ENCODE measurements around the gene CLEC17A.
"Not testable (repeated sequence)": the region's sequence is repeated elsewhere in the genome, so short reads cannot be mapped to it uniquely, and the experiment has no call there.

The CLEC17A gene

GRCh38 chr19:14558370-14559066 lies 24.4 kb upstream of the CLEC17A start:
- DNase-seq (ENCODE audit: extremely low spot score, insufficient read length, low read depth) (no peak), FAIRE-seq (no peak)

- no peak for FAIRE-seq
These were observed 22.7 kb upstream of the CLEC17A start for GRCh38 chr19:14559916-14560775.

DNA sequence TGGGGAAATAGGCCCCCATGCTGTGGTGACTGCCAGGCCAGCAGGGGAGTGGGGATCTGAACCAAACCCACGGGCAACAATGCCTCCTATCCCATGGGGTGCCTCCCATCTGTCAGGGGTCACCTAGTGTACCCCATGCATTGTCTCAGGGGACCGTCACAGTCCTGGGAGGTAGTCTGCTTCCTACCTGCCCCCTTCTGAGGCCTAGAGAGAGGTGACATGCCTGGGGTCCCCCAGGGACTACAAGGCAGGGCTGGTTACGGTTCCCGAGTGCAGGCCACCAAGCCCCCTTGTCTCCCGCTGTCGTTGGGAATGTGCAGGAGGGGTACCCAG lies 22.1 kb upstream of the CLEC17A start:
- FAIRE-seq = no peak

More at GRCh38 chr19:14559916-14560775, 22.7 kb upstream of the CLEC17A start:
- no peak for DNase-seq (ENCODE audit: extremely low spot score, insufficient read length, low read depth)

DNA sequence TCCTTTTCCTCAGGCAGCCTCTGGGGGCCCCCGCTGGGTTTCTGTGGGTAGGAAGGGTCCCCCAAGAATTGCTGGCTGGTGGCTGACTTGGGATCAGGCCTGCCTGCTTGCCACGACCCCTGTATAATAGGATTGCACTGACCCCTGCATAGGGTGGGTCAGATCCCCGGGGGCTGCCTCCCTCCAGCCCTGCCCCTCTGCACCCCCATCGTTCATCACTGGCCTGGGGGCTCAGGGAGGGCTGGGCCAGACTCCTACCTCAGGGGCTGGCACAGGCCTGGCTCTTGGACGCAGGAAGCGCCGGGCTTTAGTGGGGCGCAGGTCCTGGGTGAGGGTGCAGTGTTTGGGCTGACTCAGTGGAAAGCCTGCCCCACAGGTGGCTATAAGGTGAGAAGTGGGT lies 21.6 kb upstream of the CLEC17A start:
- no peak for FAIRE-seq
- DNase-seq (ENCODE audit: extremely low spot score, insufficient read length, low read depth) = no peak

More for the DNA sequence above, 22.1 kb upstream of the CLEC17A start:
- DNase-seq (ENCODE audit: extremely low spot score, insufficient read length, low read depth) = no peak

DNA sequence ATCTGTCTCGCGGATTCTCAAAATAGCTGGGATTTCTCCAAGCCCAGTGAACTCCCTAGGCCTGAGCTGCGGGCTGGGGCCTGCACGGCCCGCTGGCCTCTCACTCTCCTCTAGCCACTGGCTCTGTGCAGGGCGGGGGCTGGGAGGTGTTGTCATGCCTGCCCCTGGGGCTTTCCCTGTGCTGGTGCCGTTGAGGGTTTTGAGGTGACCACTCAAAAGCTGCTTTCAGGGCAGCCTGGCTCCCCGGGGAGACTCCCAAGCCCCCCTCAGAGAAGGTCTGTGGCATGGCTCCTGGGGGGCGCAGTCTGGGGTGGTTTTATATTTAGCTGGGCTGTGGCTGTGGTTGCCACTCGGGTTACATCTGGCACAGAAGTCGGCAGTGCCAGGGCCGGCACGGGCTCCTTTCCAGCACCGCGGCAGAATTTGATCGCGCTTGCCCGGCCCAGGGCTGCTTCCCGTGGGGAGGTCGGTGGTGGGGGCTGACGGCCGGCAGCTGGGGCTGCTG lies 21.0 kb upstream of the CLEC17A start:
- FAIRE-seq (peak; percentile 18), DNase-seq (ENCODE audit: extremely low spot score, insufficient read length, low read depth) (no peak)

DNA sequence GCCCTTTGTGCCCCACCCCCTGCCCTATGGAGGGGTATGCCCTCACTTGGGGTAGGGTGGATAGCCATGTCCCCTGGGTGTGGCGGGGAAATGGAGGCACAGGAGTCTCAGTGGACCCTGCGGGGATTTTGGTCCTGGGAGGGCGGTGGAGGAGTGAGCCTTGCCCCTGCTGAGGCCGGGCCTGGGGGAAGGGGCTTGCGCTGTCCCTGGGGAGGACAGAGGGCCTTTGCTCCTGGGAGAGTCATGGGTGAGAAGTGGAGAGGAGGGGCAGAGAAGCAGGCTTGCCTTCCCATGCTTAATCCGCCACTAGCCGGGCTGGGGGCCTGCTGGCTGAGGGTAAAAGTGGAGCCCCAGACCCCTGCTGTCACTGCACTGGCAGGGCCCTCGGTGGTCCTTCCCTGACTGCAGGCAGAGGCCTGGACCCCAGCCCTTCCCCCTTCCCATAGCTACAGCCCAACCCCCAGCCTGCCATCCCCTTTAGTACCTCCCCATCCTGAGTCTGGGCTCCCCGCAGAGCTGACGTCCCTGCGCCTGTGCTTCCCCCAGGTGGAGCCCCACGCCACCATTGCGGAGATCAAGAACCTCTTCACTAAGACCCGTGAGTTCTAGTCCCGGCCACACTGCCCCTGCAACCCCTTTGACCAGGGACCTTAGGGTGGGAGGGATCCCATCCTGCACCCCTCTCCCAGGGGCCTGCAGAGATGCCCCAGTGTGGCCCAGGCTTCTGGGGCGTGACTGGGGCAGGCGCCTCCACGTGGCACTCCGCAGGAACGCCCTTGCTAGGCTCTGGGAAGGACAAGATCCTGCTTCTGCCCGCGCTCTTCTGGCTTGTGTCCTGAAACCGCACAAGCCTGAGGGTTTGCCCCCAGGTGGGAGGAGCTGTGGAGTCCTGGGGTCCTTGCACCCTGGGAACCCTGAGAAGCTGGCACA lies 20.0 kb upstream of the CLEC17A start:
- no peak for FAIRE-seq

DNA sequence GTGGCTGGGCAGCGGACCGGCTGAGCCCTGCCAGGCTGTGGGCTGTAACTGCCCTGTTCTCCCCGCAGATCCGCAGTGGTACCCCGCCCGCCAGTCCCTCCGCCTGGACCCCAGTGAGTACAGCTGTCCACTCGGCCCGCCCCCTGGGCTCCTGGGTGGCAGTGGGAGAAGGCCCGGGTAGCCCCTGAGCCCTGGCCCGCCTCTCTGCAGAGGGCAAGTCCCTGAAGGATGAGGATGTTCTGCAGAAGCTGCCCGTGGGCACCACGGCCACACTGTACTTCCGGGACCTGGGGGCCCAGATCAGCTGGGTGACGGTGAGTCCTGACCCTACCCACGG lies 19.3 kb upstream of the CLEC17A start:
- FAIRE-seq = no peak

More for the DNA sequence above, 20.0 kb upstream of the CLEC17A start:
- DNase-seq (ENCODE audit: extremely low spot score, insufficient read length, low read depth) = no peak

GRCh38 chr19:14563989-14564651 lies 18.8 kb upstream of the CLEC17A start:
- no peak for FAIRE-seq
- DNase-seq (ENCODE audit: extremely low spot score, insufficient read length, low read depth) = no peak

More for the DNA sequence above, 19.3 kb upstream of the CLEC17A start:
- no peak for DNase-seq (ENCODE audit: extremely low spot score, insufficient read length, low read depth)

DNA sequence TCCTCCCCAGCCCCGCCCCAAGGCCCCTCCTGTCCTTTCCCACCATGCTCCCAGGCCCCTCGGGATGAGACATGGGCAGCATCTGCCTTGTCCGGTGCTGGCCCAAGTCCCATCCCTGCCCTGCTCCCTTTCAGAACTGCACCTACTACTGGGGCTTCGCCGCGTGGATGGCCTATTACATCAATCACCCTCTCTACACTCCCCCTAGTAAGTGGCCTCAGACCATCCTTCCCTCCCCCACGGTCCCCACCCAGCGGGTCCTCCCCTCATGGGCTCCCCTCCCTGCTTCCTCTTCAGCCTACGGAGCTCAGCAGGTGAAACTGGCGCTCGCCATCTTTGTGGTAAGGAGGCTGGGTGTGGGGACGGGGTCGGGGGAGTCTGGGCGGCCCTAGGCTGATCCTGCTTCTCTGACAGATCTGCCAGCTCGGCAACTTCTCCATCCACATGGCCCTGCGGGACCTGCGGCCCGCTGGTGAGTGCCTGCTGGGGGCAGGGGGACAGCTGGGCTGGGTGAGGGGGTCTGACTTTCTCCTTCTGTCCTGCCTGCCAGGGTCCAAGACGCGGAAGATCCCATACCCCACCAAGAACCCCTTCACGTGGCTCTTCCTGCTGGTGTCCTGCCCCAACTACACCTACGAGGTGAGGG lies 18.1 kb upstream of the CLEC17A start:
- not testable (repeated sequence) for DNase-seq (ENCODE audit: extremely low spot score, insufficient read length, low read depth); FAIRE-seq

DNA sequence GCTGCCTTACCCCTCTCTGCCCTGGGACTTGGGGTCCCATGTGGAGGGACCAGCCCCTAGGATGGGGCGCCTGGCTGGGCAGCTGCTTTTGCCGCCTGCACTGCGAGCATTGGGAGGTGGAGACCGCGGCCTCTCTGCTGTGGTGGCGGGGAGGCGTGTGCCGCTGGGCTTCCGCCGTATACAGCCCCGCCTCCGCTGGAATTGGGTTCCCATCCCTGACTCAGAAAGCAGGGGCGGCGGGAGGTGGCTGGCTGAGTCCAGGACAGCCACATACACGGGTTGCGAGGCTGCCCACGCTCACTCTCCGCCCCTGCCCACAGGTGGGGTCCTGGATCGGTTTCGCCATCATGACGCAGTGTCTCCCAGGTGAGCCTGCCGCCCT lies 17.6 kb upstream of the CLEC17A start:
- no peak for FAIRE-seq
- no peak for DNase-seq (ENCODE audit: extremely low spot score, insufficient read length, low read depth)

DNA sequence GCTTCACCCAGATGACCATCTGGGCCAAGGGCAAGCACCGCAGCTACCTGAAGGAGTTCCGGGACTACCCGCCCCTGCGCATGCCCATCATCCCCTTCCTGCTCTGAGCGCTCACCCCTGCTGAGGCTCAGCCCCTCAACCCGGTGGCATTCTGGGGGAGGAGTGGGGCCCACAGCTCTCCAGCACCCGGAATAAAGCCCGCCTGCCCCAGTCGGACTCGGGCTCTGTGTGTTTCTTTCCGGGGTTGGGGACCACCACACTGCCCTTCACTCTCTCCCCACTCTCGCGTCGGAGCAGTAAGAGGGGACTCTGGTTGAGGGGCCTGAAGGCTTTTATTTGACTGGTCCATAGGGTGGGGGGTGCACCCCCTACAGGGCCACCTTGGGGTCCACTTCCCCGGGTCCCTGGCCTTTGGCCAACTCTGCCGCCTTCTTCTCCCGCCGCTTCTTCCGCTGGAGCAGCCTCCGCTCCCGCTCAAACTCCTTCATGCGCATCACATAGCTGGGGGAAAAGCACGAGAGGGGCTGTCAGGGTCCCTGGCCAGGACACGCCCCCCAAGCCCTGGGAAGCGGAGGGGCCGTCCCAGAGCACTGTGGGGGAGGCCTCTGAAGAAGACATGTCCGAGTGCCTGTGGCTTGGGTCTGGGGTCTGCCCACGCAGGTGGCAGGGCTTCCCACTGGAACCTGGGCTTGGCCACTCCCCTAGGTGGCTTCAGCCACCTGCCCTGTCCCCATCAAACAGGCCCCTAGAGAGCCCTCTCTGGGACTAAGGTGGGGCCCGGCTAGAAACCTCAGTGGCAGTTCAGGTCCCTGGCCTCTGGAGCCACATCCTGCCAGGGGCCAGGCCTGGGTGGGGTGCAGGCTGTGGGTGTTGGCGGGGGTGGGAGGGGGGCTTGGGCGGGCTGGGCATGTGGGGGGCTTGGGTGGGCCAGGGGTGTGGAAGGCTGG lies 16.8 kb upstream of the CLEC17A start:
- DNase-seq (ENCODE audit: extremely low spot score, insufficient read length, low read depth) (no peak), FAIRE-seq (no peak)

- DNase-seq (ENCODE audit: extremely low spot score, insufficient read length, low read depth) = no peak
- FAIRE-seq = no peak
These were observed 16.2 kb upstream of the CLEC17A start for GRCh38 chr19:14566712-14567077.

- no peak for FAIRE-seq
These were observed 15.8 kb upstream of the CLEC17A start for GRCh38 chr19:14567079-14567478.

GRCh38 chr19:14570864-14571527 lies 11.9 kb upstream of the CLEC17A start:
- FAIRE-seq = no peak
- DNase-seq (ENCODE audit: extremely low spot score, insufficient read length, low read depth) = no peak

More at GRCh38 chr19:14567079-14567478, 15.8 kb upstream of the CLEC17A start:
- no peak for DNase-seq (ENCODE audit: extremely low spot score, insufficient read length, low read depth)

DNA sequence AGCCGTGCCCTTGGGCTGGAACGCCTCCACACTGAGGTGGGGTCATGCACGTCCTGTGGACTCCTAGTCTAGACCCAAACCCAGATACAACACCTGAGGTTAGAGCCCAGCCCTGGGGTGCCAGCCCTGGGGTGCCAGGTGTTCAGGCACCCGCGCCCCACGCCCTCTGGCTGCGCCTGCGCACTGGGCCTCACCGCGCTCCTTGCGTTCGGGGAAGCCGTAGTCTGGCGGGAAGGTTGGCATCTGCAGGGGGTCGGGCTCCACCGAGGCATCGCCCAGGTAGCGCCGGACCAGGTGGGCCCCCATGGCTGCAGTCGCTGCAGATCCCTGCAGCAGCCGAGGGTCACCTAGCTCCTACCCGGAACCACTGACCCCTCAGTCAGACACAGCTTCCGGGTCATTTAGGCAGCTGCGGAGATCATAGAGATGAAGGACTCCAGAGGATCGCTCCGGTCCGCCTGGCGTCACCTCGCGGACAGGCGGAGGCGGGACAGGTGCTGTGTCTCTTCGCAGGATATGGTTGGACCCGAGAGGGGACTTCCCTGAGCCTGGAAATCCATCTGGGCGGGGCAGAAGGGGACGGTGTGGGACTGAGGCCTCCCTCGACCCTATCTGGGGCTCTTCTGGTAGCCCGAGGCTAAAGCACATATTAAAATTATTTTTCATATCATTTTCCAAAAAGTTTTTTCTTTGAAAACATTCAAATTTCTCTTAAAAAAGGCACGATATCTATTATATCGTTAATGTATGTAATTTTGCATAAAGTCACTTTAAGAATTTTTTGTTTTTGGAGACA lies 11.0 kb upstream of the CLEC17A start, which contains the start of gene NDUFB7:
Gene NDUFB7 (minus strand): TSS at position 372 of the 796 bp plus-strand sequence. CDS start 66 bp downstream, at position 306.
- FAIRE-seq = peak; percentile 96
- peak; percentile 67 for DNase-seq (ENCODE audit: extremely low spot score, insufficient read length, low read depth)

- no peak for FAIRE-seq
- DNase-seq (ENCODE audit: extremely low spot score, insufficient read length, low read depth) = no peak
These were observed 7.4 kb upstream of the CLEC17A start for GRCh38 chr19:14575428-14575980.

Measured in GM18507 (cell line).